Measurements from ENCODE around the gene FIGLA. TPM values are rescaled to one million over a fixed set of nuclear protein-coding genes. Genes with fewer than 3 reads are reported as not detected.

Gene FIGLA
- total RNA-seq, 1 experiment from 2014 or later: not detected

GRCh38 chr2:70752396-70752795 is 38.0 kb downstream of the FIGLA start:
- H3K4me3 Mint-ChIP-seq: no peak overlapping the region
- Histone ChIP-seq H2BK120ac (ENCODE audit: low read depth, low read length, poor library complexity, severe bottlenecking) (no peak overlapping the region), H4K91ac (ENCODE audit: insufficient read length, low read depth, low read length) (no peak overlapping the region), H3T11ph (ENCODE audit: low read length) (no peak overlapping the region), H2BK12ac (ENCODE audit: insufficient read length, low read depth, low read length) (no peak overlapping the region), H4K5ac (ENCODE audit: insufficient read length, low read depth, low read length) (no peak overlapping the region), H3K27ac (ENCODE audit: insufficient read length, low read depth, low read length) (no peak overlapping the region), H3K18ac (ENCODE audit: insufficient read length, low read depth, low read length) (no peak overlapping the region), H2AFZ (ENCODE audit: low read length) (no peak overlapping the region), H3K79me1 (ENCODE audit: insufficient read depth, low read depth, low read length, poor library complexity, severe bottlenecking) (no peaks in the 10 kb centered on the region), H4K20me1 (ENCODE audit: control insufficient read depth, insufficient read depth, insufficient read length) (peaks cover 3% of the 10 kb centered on the region), H2BK5ac (ENCODE audit: insufficient read length, low read length) (no peak overlapping the region), H2BK20ac (ENCODE audit: low read depth, low read length, poor library complexity, severe bottlenecking) (no peak overlapping the region), H2AK5ac (ENCODE audit: insufficient read length, low read length) (no peak overlapping the region), H3K4me1 (ENCODE audit: insufficient read depth, low read length) (peaks cover 25% of the 10 kb centered on the region; the same call in 1 of the 2 replicates), H3K4ac (ENCODE audit: low read depth, low read length) (no peak overlapping the region), H3K9me3 (ENCODE audit: control insufficient read depth, low read depth, low read length) (no peaks in the 10 kb centered on the region), H2BK15ac (ENCODE audit: low read depth, low read length) (no peak overlapping the region), H3K4me2 (ENCODE audit: insufficient read depth, insufficient read length, low read length) (no peak overlapping the region), H3K27me3 (ENCODE audit: insufficient read depth, low read length) (no peaks in the 10 kb centered on the region), H3K23me2 (ENCODE audit: insufficient read length, low read depth, low read length, poor library complexity, severe bottlenecking) (no peaks in the 10 kb centered on the region), H3K9ac (ENCODE audit: extremely low read depth, insufficient read length, low read length) (no peak overlapping the region), H4K8ac (replicated peaks; ENCODE audit: insufficient read length, low read depth, low read length) (no peak overlapping the region), H3K14ac (ENCODE audit: insufficient read depth, low read length) (no peak overlapping the region), H3K79me2 (ENCODE audit: insufficient read depth, low read length) (peaks cover 69% of the 10 kb centered on the region; the same call in 1 of the 2 replicates), H3K56ac (ENCODE audit: insufficient read length, low read depth, low read length) (no peak overlapping the region), H3K23ac (ENCODE audit: insufficient read length, low read depth, low read length) (no peak overlapping the region)
- peaks cover 31 to 41% of the 10 kb centered on the region in 2 experiments for H3K4me1 Mint-ChIP-seq
- no peak overlapping the region for H3K27ac Mint-ChIP-seq
- no CpG with 5 or more reads among the region's 1 CpG for WGBS (ENCODE audit: extremely low coverage, insufficient read length, low lambda C conversion rate)
- peaks cover 0 to under 1% of the 10 kb centered on the region in 2 experiments; a peak in 1 of 5 replicates for H3K9me3 Mint-ChIP-seq
- TF ChIP-seq CTCF (conservative IDR thresholded peaks at IDR 0.05): no peak
- peaks cover 3 to 11% (median 5%) of the 10 kb centered on the region in 3 experiments; a peak in 6 of 7 replicates for H3K36me3 Mint-ChIP-seq (ENCODE audit: insufficient read depth in 1 of 3, low read depth in 3 of 3)
- no peaks in the 10 kb centered on the region for H3K27me3 Mint-ChIP-seq (ENCODE audit: low read depth)
- no peak for DNase-seq

Data from H9 (cell line).